ENCODE measurements around the gene ERCC2.
"Not testable (repeated sequence)": the region's sequence is repeated elsewhere in the genome, so short reads cannot be mapped to it uniquely, and the experiment has no call there.

DNA sequence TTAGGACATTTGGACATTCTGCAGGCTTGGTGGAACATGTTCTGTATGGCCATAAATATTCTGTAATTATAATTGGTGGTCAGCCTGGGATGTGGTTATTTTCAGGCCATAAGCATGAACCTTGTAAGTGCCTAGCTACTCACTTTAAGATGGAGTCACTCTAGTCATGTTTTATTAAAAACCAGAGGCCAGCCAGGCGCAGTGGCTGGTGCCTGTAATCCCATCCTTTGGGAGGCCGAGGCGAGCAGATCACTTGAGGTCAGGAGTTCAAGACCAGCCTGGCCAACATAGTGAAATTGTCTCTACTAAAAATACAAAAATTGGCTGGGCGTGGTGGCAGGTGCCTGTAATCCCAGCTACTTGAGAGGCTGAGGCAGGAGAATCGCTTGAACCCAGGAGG is 37.2 kb upstream of the ERCC2 start:
- not testable (repeated sequence) for TF ChIP-seq YY1 (IDR thresholded peaks at IDR 0.05; ENCODE audit: insufficient read depth, insufficient read length); ZNF274 (IDR thresholded peaks at IDR 0.05; ENCODE audit: low read depth, low read length); SUZ12 (IDR thresholded peaks at IDR 0.05; ENCODE audit: extremely low read depth, insufficient read depth, insufficient read length)
